Measurements from ENCODE around the gene TBX2.
"Not testable (repeated sequence)": the region's sequence is repeated elsewhere in the genome, so short reads cannot be mapped to it uniquely, and the experiment has no call there.

Gene TBX2

GRCh38 chr17:61399131-61400065, at the start of gene TBX2:
TBX2 (plus strand) TSS chr17:61399843; CDS start chr17:61400177, 334 bp downstream.
- DNase-seq = no peak

- DNase-seq = no peak
These were observed 47.8 kb upstream of the TBX2 start for GRCh38 chr17:61351745-61352407.

- no peak for DNase-seq
These were observed 47.3 kb upstream of the TBX2 start for GRCh38 chr17:61352408-61352770.

GRCh38 chr17:61352781-61353491, 46.7 kb upstream of the TBX2 start:
- no peak for DNase-seq

- no peak for DNase-seq
These were observed 46.0 kb upstream of the TBX2 start for GRCh38 chr17:61353615-61354014.

GRCh38 chr17:61354895-61355874, 44.5 kb upstream of the TBX2 start:
- DNase-seq = no peak

GRCh38 chr17:61357061-61357460, 42.6 kb upstream of the TBX2 start:
- not testable (repeated sequence) for DNase-seq

- DNase-seq = not testable (repeated sequence)
These were observed 40.1 kb upstream of the TBX2 start for GRCh38 chr17:61359513-61359912.

GRCh38 chr17:61360318-61360943, 39.2 kb upstream of the TBX2 start:
- DNase-seq = no peak

- no peak for DNase-seq
These were observed 38.6 kb upstream of the TBX2 start for GRCh38 chr17:61361084-61361483.

- DNase-seq = no peak
These were observed 37.2 kb upstream of the TBX2 start for GRCh38 chr17:61362396-61362795.

- DNase-seq = no peak
These were observed 36.6 kb upstream of the TBX2 start for GRCh38 chr17:61362852-61363600.

- DNase-seq = no peak
These were observed 35.8 kb upstream of the TBX2 start for GRCh38 chr17:61363601-61364462.

- no peak for DNase-seq
These were observed 35.2 kb upstream of the TBX2 start for GRCh38 chr17:61364463-61364846.

- no peak for DNase-seq
These were observed 33.4 kb upstream of the TBX2 start for GRCh38 chr17:61366076-61366714.

- no peak for DNase-seq
These were observed 32.8 kb upstream of the TBX2 start for GRCh38 chr17:61366715-61367413.

- no peak for DNase-seq
These were observed 31.4 kb upstream of the TBX2 start for GRCh38 chr17:61368049-61368831.
